ENCODE measurements around the gene KCTD17.

DNA sequence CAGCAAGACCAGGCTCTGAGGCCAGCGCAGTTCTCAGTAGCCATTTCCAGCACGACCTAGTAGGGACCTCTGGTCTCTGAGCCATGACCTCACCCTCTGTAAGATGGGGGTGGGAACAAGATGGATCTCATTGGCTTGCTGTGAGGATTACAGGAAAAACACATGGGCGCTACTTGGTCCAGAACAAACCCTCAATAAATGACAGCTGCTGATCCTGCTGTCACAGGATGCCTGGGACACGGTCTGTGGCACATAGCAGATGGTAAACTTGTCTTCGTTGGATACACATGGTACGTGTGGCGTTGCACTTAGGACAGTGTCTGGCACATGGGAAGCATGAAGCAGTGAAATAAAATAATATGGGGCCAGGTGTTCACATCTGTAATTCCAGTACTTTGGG is 4.5 kb upstream of the KCTD17 start:
- no peak for TF ChIP-seq POLR2A (IDR thresholded peaks at IDR 0.05)
- TF ChIP-seq, protein P1, sequence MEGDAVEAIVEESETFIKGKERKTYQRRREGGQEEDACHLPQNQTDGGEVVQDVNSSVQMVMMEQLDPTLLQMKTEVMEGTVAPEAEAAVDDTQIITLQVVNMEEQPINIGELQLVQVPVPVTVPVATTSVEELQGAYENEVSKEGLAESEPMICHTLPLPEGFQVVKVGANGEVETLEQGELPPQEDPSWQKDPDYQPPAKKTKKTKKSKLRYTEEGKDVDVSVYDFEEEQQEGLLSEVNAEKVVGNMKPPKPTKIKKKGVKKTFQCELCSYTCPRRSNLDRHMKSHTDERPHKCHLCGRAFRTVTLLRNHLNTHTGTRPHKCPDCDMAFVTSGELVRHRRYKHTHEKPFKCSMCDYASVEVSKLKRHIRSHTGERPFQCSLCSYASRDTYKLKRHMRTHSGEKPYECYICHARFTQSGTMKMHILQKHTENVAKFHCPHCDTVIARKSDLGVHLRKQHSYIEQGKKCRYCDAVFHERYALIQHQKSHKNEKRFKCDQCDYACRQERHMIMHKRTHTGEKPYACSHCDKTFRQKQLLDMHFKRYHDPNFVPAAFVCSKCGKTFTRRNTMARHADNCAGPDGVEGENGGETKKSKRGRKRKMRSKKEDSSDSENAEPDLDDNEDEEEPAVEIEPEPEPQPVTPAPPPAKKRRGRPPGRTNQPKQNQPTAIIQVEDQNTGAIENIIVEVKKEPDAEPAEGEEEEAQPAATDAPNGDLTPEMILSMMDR (IDR thresholded peaks at IDR 0.05 in 8 of 11, conservative IDR thresholded peaks at IDR 0.05 in 3 of 11): no peak
